SK-N-SH treated with all-trans-retinoic acid at 6 μM for 48 hours (cell line): Measurements from ENCODE around the gene ZIC5.

Experiments used
- ATAC-seq: fragments of 200-7000 bp; cut with Tn5 transposase; 3 replicates; pipeline ENCODE4 v1.9.1; 2020; ENCODE audit warnings: mild to moderate bottlenecking, moderate library complexity
- BACH2 ChIP-seq: fragments of 250-450 bp; sonication (Bioruptor Pico); IDR thresholded peaks from 2 replicates; pipeline ENCODE4 v1.9.0; 2021; ENCODE audit warnings: mild to moderate bottlenecking, borderline replicate concordance
- CSDC2 ChIP-seq: fragments of 250-450 bp; sonication (Bioruptor Pico); IDR thresholded peaks from 2 replicates; pipeline ENCODE4 v1.5.0; 2020; ENCODE audit warnings: mild to moderate bottlenecking, moderate library complexity
- ESRRG ChIP-seq: fragments of 250-450 bp; sonication (Bioruptor Pico); IDR thresholded peaks from 2 replicates; pipeline ENCODE4 v1.6.1; 2021; ENCODE audit warnings: mild to moderate bottlenecking
- GLIS3 ChIP-seq: fragments of 250-450 bp; sonication (Bioruptor Pico); IDR thresholded peaks from 2 replicates; pipeline ENCODE4 v1.5.0; 2020; ENCODE audit warnings: mild to moderate bottlenecking, moderate library complexity
- ISL1 ChIP-seq: fragments of 250-450 bp; sonication (Bioruptor Pico); IDR thresholded peaks from 2 replicates; pipeline ENCODE4 v2.1.2; 2022; ENCODE audit warnings: mild to moderate bottlenecking, moderate library complexity
- PPARA ChIP-seq: fragments of 250-450 bp; sonication (Bioruptor Pico); IDR thresholded peaks from 2 replicates; pipeline ENCODE4 v1.5.0; 2020; ENCODE audit warnings: mild to moderate bottlenecking, borderline replicate concordance
- RARB ChIP-seq: fragments of 250-450 bp; sonication (Bioruptor Pico); IDR thresholded peaks from 2 replicates; pipeline ENCODE4 v1.8.0; 2021; ENCODE audit warnings: mild to moderate bottlenecking, moderate library complexity
- SNAI2 ChIP-seq: fragments of 250-450 bp; sonication (Bioruptor Pico); IDR thresholded peaks from 2 replicates; pipeline ENCODE4 v1.5.0; 2020; ENCODE audit warnings: mild to moderate bottlenecking, moderate library complexity
- TOX ChIP-seq: fragments of 250-450 bp; sonication (Bioruptor Pico); IDR thresholded peaks from 2 replicates; pipeline ENCODE4 v1.8.0; 2021; ENCODE audit warnings: mild to moderate bottlenecking, moderate library complexity, borderline replicate concordance
- ZFP3 ChIP-seq: fragments of 250-450 bp; sonication (Bioruptor Pico); IDR thresholded peaks from 2 replicates; pipeline ENCODE4 v1.5.0; 2020; ENCODE audit warnings: mild to moderate bottlenecking, moderate library complexity
- ZFP30 ChIP-seq: fragments of 450-650 bp; formaldehyde crosslinking; IDR thresholded peaks from 2 replicates; pipeline ENCODE4 v1.5.0; 2022; ENCODE audit warnings: mild to moderate bottlenecking, moderate library complexity
- ZNF565 ChIP-seq: fragments of 450-650 bp; formaldehyde crosslinking; conservative IDR thresholded peaks from 2 replicates; pipeline ENCODE4 v1.5.0; 2020; ENCODE audit warnings: low read depth, mild to moderate bottlenecking, moderate library complexity
- ZNF70 ChIP-seq: fragments of 450-650 bp; formaldehyde crosslinking; IDR thresholded peaks from 2 replicates; pipeline ENCODE4 v1.5.0; 2020; ENCODE audit warnings: mild to moderate bottlenecking, moderate library complexity
- TF ChIP-seq, protein P1 (sequence below): fragments of 250-450 bp; sonication (Bioruptor Pico); IDR thresholded peaks from 2 replicates; pipeline ENCODE4 v1.8.0; 2020; ENCODE audit warnings: mild to moderate bottlenecking, moderate library complexity, borderline replicate concordance
- TF ChIP-seq, protein P2 (sequence below): fragments of 250-450 bp; sonication (Bioruptor Pico); IDR thresholded peaks from 2 replicates; pipeline ENCODE4 v1.5.0; 2020; ENCODE audit warnings: mild to moderate bottlenecking, moderate library complexity
- TF ChIP-seq, protein P3 (sequence below): fragments of 250-450 bp; sonication (Bioruptor Pico); IDR thresholded peaks from 2 replicates; pipeline ENCODE4 v1.8.0; 2021; ENCODE audit warnings: low read depth, mild to moderate bottlenecking, moderate library complexity, borderline replicate concordance
- TF ChIP-seq, protein P4 (sequence below): fragments of 250-450 bp; sonication (Bioruptor Pico); IDR thresholded peaks from 2 replicates; pipeline ENCODE4 v1.5.1; 2020; ENCODE audit warnings: low read depth, mild to moderate bottlenecking, moderate library complexity
- TF ChIP-seq, protein P5 (sequence below): fragments of 250-450 bp; sonication (Bioruptor Pico); IDR thresholded peaks from 2 replicates; pipeline ENCODE4 v1.5.1; 2021; ENCODE audit warnings: mild to moderate bottlenecking, moderate library complexity

The ZIC5 gene

GRCh38 chr13:99992949-99993351, 21.4 kb upstream of the ZIC5 start:
- no peak for ATAC-seq
- no peak for TF ChIP-seq ZFP30 (CRISPR knock-in tag)
- no peak for TF ChIP-seq ZNF565 (CRISPR knock-in tag)
- no peak for TF ChIP-seq CSDC2 (CRISPR knock-in tag)
- TF ChIP-seq, protein P1, sequence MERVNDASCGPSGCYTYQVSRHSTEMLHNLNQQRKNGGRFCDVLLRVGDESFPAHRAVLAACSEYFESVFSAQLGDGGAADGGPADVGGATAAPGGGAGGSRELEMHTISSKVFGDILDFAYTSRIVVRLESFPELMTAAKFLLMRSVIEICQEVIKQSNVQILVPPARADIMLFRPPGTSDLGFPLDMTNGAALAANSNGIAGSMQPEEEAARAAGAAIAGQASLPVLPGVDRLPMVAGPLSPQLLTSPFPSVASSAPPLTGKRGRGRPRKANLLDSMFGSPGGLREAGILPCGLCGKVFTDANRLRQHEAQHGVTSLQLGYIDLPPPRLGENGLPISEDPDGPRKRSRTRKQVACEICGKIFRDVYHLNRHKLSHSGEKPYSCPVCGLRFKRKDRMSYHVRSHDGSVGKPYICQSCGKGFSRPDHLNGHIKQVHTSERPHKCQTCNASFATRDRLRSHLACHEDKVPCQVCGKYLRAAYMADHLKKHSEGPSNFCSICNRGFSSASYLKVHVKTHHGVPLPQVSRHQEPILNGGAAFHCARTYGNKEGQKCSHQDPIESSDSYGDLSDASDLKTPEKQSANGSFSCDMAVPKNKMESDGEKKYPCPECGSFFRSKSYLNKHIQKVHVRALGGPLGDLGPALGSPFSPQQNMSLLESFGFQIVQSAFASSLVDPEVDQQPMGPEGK (CRISPR knock-in tag): no peak
- TF ChIP-seq ZNF70 (CRISPR knock-in tag): no peak
- TF ChIP-seq BACH2 (CRISPR knock-in tag): no peak
- TF ChIP-seq PPARA (CRISPR knock-in tag): no peak
- TF ChIP-seq RARB (CRISPR knock-in tag): no peak
- TF ChIP-seq, protein P2, sequence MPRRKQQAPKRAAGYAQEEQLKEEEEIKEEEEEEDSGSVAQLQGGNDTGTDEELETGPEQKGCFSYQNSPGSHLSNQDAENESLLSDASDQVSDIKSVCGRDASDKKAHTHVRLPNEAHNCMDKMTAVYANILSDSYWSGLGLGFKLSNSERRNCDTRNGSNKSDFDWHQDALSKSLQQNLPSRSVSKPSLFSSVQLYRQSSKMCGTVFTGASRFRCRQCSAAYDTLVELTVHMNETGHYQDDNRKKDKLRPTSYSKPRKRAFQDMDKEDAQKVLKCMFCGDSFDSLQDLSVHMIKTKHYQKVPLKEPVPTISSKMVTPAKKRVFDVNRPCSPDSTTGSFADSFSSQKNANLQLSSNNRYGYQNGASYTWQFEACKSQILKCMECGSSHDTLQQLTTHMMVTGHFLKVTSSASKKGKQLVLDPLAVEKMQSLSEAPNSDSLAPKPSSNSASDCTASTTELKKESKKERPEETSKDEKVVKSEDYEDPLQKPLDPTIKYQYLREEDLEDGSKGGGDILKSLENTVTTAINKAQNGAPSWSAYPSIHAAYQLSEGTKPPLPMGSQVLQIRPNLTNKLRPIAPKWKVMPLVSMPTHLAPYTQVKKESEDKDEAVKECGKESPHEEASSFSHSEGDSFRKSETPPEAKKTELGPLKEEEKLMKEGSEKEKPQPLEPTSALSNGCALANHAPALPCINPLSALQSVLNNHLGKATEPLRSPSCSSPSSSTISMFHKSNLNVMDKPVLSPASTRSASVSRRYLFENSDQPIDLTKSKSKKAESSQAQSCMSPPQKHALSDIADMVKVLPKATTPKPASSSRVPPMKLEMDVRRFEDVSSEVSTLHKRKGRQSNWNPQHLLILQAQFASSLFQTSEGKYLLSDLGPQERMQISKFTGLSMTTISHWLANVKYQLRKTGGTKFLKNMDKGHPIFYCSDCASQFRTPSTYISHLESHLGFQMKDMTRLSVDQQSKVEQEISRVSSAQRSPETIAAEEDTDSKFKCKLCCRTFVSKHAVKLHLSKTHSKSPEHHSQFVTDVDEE: no peak
- TF ChIP-seq SNAI2 (CRISPR knock-in tag): no peak
- no peak for TF ChIP-seq TOX (CRISPR knock-in tag)
- TF ChIP-seq, protein P3, sequence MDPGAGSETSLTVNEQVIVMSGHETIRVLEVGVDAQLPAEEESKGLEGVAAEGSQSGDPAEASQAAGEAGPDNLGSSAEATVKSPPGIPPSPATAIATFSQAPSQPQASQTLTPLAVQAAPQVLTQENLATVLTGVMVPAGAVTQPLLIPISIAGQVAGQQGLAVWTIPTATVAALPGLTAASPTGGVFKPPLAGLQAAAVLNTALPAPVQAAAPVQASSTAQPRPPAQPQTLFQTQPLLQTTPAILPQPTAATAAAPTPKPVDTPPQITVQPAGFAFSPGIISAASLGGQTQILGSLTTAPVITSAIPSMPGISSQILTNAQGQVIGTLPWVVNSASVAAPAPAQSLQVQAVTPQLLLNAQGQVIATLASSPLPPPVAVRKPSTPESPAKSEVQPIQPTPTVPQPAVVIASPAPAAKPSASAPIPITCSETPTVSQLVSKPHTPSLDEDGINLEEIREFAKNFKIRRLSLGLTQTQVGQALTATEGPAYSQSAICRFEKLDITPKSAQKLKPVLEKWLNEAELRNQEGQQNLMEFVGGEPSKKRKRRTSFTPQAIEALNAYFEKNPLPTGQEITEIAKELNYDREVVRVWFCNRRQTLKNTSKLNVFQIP (CRISPR knock-in tag): no peak
- TF ChIP-seq ESRRG (CRISPR knock-in tag): no peak
- TF ChIP-seq, all 23 proteins: peak for 0

GRCh38 chr13:99991828-99992775, 20.5 kb upstream of the ZIC5 start:
- TF ChIP-seq ZNF565 (CRISPR knock-in tag) (no peak), ZFP3 (CRISPR knock-in tag) (no peak), BACH2 (CRISPR knock-in tag) (no peak)
- ATAC-seq: no peak

DNA sequence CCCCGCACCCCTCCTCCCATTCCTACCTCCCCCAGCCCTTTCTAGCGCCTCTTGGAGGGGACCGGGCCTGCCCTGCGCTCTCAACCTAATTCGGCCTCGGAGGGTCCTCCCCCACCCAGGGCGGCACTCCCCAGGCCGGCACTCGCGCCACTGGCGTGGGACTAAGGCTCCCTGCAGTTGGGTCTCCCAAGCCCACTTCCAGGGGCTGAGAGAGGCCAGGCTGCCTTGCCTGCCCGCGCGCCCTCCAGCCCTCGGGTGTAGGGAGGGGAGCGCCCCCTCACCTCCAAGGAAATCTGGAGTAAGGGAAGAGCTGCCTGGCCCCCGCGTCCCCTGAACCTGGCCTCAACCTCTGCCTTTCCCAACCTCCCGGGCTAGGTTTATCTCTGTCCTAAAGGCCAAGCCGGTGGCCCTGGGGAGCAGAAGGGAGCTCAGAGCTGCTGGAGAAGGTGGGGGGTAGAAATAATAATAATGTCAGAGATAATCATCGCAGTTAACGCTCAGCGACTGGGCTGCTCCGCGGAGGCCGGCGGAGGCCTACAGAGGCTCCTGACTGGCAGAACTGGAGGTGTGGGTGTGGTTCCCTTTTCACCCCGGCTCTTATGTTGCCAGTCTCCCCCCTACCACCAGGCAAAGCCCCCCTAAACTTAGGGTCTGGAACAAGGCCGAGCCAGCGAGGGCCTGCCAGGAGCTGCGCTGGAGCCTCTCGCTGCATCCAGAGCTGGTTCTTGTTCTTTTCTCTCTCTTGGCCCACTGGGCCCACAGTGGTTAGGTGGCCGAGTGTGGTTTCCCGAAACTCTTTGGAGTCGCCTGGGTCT, 19.7 kb upstream of the ZIC5 start:
- peak; percentile 4; the same call in 2 of the 3 replicates for ATAC-seq
- TF ChIP-seq, protein P1 (CRISPR knock-in tag): no peak
- TF ChIP-seq, protein P3 (CRISPR knock-in tag): no peak
- TF ChIP-seq, protein P4, sequence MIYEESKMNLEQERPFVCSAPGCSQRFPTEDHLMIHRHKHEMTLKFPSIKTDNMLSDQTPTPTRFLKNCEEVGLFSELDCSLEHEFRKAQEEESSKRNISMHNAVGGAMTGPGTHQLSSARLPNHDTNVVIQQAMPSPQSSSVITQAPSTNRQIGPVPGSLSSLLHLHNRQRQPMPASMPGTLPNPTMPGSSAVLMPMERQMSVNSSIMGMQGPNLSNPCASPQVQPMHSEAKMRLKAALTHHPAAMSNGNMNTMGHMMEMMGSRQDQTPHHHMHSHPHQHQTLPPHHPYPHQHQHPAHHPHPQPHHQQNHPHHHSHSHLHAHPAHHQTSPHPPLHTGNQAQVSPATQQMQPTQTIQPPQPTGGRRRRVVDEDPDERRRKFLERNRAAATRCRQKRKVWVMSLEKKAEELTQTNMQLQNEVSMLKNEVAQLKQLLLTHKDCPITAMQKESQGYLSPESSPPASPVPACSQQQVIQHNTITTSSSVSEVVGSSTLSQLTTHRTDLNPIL (CRISPR knock-in tag): no peak
- TF ChIP-seq, protein P2: no peak
- no peak for TF ChIP-seq ZFP3 (CRISPR knock-in tag)
- TF ChIP-seq GLIS3 (CRISPR knock-in tag): no peak
- no peak for TF ChIP-seq ESRRG (CRISPR knock-in tag)
- TF ChIP-seq, protein P5, sequence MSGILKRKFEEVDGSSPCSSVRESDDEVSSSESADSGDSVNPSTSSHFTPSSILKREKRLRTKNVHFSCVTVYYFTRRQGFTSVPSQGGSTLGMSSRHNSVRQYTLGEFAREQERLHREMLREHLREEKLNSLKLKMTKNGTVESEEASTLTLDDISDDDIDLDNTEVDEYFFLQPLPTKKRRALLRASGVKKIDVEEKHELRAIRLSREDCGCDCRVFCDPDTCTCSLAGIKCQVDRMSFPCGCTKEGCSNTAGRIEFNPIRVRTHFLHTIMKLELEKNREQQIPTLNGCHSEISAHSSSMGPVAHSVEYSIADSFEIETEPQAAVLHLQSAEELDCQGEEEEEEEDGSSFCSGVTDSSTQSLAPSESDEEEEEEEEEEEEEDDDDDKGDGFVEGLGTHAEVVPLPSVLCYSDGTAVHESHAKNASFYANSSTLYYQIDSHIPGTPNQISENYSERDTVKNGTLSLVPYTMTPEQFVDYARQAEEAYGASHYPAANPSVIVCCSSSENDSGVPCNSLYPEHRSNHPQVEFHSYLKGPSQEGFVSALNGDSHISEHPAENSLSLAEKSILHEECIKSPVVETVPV (CRISPR knock-in tag): no peak
- no peak for TF ChIP-seq RARB (CRISPR knock-in tag)
- no peak for TF ChIP-seq ISL1 (CRISPR knock-in tag)
